Suprapubic skin (tissue), 4 donors: Measurements from ENCODE around the gene CRCP. TPM values are rescaled to one million over a fixed set of nuclear protein-coding genes. Genes with fewer than 3 reads are reported as not detected.
A peak's percentile ranks its signal among the peaks of the same experiment; 100 is the strongest.

Experiments used
- DNase-seq, 2 donors: peaks; one replicate each; pipeline ENCODE4 v3.0.0-alpha.2; 2019; ENCODE audit warnings: low spot score in 2 of 2
- H3K27ac ChIP-seq: fragments of 200-600 bp; sonication (generic); one replicate; pipeline ENCODE4 v1.5.1; 2019
- H3K27me3 ChIP-seq: fragments of 200-600 bp; sonication (generic); one replicate; pipeline ENCODE4 v1.5.1; 2019
- H3K36me3 ChIP-seq: fragments of 200-600 bp; sonication (generic); one replicate; pipeline ENCODE4 v1.5.1; 2019
- H3K4me1 ChIP-seq: fragments of 200-600 bp; sonication (generic); one replicate; pipeline ENCODE4 v1.5.1; 2019
- H3K4me3 ChIP-seq: fragments of 200-600 bp; sonication (generic); one replicate; pipeline ENCODE4 v1.5.1; 2019; ENCODE audit warnings: mild to moderate bottlenecking
- H3K9me3 ChIP-seq: fragments of 200-600 bp; sonication (generic); one replicate; pipeline ENCODE4 v1.5.1; 2019
- EP300 ChIP-seq: sonication (generic); formaldehyde crosslinking; IDR thresholded peaks from one replicate; pipeline ENCODE4 v1.6.1; 2017; ENCODE audit warnings: antibody characterized with exemption
- POLR2A ChIP-seq, 2 donors: fragments of 450-650 bp; IDR thresholded peaks; one replicate each; pipeline ENCODE4 v1.6.1; 2017; ENCODE audit warnings: antibody characterized with exemption in 2 of 2, mild to moderate bottlenecking in 2 of 2, moderate library complexity in 2 of 2
- POLR2AphosphoS5 ChIP-seq, 3 donors: sonication (generic); formaldehyde crosslinking; IDR thresholded peaks; one replicate each; pipeline ENCODE4 v1.6.1; 2017; ENCODE audit warnings: antibody characterized with exemption in 3 of 3
- WGBS: methylation state at CpG from one replicate; pipeline ENCODE4 v1.1.5; 2018; 5-methylcytosine and 5-hydroxymethylcytosine counted together
- total RNA-seq, 4 donors: library from RNA; depleted of rRNA; stranded (reverse); fragments of >200 nt; gene quantifications; one replicate each; pipeline ENCODE4 v1.1.0, GENCODE V29; 2016
- TF ChIP-seq, protein P1 (sequence below), 2 donors: fragments of 200-600 bp in 1 of 2; fragments of 450-650 bp in 1 of 2; sonication (generic) in 1 of 2; IDR thresholded peaks; one replicate each; pipeline ENCODE4 v1.5.1; 2016 to 2019; ENCODE audit warnings: antibody characterized with exemption in 2 of 2, mild to moderate bottlenecking in 1 of 2, moderate library complexity in 1 of 2

Gene CRCP
- total RNA-seq, 4 donors from 2014 or later = 33.8 to 67.2 (median 42.8) TPM

DNA sequence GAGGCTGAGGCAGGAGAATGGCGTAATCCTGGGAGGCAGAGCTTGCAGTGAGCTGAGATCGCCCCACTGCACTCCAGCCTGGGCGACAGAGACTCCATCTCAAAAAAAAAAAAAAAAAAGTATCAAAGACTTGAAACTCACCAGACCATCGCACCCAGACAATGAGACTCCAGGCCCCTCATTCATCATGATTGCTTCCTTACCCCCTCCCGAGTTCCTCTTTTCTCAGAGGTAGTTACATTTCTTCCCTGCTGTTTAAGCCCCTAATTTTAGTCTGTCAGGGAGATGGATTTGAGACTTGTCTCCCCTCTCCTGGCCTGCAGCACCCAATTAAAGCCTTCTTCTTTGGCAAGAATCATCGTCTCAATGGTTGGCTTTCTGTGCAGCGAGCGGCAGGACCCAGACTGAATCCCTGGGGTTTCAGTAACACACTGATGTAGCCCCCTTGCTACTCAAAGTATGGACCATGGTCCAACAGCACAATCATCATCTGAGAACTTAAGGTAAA is 71.1 kb downstream of the CRCP start:
- H3K4me3 ChIP-seq = no peak overlapping the region
- H3K36me3 ChIP-seq = no peaks in the 10 kb centered on the region
- WGBS = 93% methylated on average over 8 of the region's 8 CpGs
- TF ChIP-seq EP300 = no peak
- TF ChIP-seq, protein P1, sequence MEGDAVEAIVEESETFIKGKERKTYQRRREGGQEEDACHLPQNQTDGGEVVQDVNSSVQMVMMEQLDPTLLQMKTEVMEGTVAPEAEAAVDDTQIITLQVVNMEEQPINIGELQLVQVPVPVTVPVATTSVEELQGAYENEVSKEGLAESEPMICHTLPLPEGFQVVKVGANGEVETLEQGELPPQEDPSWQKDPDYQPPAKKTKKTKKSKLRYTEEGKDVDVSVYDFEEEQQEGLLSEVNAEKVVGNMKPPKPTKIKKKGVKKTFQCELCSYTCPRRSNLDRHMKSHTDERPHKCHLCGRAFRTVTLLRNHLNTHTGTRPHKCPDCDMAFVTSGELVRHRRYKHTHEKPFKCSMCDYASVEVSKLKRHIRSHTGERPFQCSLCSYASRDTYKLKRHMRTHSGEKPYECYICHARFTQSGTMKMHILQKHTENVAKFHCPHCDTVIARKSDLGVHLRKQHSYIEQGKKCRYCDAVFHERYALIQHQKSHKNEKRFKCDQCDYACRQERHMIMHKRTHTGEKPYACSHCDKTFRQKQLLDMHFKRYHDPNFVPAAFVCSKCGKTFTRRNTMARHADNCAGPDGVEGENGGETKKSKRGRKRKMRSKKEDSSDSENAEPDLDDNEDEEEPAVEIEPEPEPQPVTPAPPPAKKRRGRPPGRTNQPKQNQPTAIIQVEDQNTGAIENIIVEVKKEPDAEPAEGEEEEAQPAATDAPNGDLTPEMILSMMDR (IDR thresholded peaks at IDR 0.05) = no peak
- TF ChIP-seq POLR2AphosphoS5 (IDR thresholded peaks at IDR 0.05) = no peak
- TF ChIP-seq POLR2A (IDR thresholded peaks at IDR 0.05) = no peak
- no peaks in the 10 kb centered on the region for H3K9me3 ChIP-seq
- peaks cover 10% of the 10 kb centered on the region for H3K4me1 ChIP-seq
- no peak overlapping the region for H3K27ac ChIP-seq
- no peak for DNase-seq
- no peaks in the 10 kb centered on the region for H3K27me3 ChIP-seq

DNA sequence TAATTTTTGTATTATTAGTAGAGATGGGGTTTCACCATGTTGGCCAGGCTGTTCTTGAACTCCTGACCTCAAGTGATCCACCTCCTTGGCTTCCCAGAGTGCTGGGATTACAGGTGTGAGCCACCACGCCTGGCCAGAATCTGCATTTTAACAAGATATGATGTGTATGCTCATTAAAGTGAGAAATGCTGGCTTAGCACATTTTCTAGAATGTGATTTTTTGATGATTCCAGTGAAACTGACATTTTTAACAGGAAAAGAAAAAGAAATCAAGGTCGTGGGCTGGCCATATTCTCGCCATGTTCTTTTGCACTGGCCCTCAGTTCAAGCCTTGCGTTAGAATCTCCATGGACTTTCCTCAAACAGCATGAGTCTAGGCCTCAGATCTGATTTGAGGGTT is 72.3 kb downstream of the CRCP start:
- WGBS = 90% methylated on average over 4 of the region's 4 CpGs
- no peak overlapping the region for H3K4me3 ChIP-seq

DNA sequence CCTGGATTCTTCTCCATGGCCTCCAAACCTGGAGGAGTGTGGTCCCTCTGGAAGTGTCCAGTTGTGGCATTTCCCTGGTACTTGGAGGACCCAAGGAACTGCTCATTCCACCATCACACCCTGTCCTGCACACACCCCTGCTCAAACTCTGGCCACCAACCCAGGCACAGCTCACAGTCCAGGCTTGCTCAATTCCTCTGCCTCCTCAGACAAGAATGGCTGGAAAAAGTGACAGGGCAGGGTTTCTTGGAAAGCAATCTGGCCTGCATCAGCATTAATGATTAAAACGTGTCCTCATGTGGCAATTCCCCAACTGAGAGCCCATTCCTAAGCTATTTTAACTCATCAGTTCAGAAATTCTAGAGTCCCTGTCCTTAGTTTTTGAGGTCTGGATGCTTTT is 73.3 kb downstream of the CRCP start:
- no peaks in the 10 kb centered on the region for H3K36me3 ChIP-seq
- no peaks in the 10 kb centered on the region for H3K27me3 ChIP-seq
- no peak overlapping the region for H3K27ac ChIP-seq
- H3K4me3 ChIP-seq = no peak overlapping the region
- 6% methylated on average over 1 of the region's 1 CpG for WGBS
- TF ChIP-seq POLR2AphosphoS5 (IDR thresholded peaks at IDR 0.05) = peak in 2 of 3 donors; percentile 82 to 83
- no peak for TF ChIP-seq EP300
- peak; percentile 83 to 87 for DNase-seq
- H3K9me3 ChIP-seq = no peaks in the 10 kb centered on the region
- H3K4me1 ChIP-seq = peaks cover 10% of the 10 kb centered on the region

More for the DNA sequence above, 72.3 kb downstream of the CRCP start:
- TF ChIP-seq, protein P1 (IDR thresholded peaks at IDR 0.05) = no peak
- no peak for TF ChIP-seq EP300
- no peak for TF ChIP-seq POLR2AphosphoS5 (IDR thresholded peaks at IDR 0.05)
- no peak for TF ChIP-seq POLR2A (IDR thresholded peaks at IDR 0.05)
- H3K27ac ChIP-seq = no peak overlapping the region
- H3K4me1 ChIP-seq = peaks cover 10% of the 10 kb centered on the region
- H3K36me3 ChIP-seq = no peaks in the 10 kb centered on the region
- H3K27me3 ChIP-seq = no peaks in the 10 kb centered on the region
- DNase-seq = no peak
- H3K9me3 ChIP-seq = no peaks in the 10 kb centered on the region

DNA sequence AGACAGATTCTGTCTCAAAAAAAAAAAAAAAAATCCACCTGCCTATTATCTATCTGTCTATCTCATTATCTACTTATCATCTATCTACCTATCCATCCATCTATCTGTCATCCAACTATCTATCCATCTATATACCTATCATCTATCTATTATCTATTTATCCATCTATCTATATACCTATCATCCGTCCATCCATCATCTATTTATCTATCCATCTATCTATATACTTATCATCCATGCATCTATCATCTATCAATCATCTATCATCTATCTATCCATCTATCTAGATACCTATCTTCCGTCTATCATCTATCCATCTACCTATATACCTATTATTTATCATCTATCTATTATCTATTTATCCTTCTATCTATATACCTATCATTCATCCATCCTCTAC is 74.0 kb downstream of the CRCP start:
- no peak overlapping the region for H3K4me3 ChIP-seq
- no peaks in the 10 kb centered on the region for H3K27me3 ChIP-seq
- peaks cover 10% of the 10 kb centered on the region for H3K4me1 ChIP-seq
- no peak for DNase-seq
- no peaks in the 10 kb centered on the region for H3K36me3 ChIP-seq
- no peak overlapping the region for H3K27ac ChIP-seq
- WGBS = 90% methylated on average over 2 of the region's 2 CpGs
- TF ChIP-seq POLR2AphosphoS5 (IDR thresholded peaks at IDR 0.05) = no peak
- TF ChIP-seq, protein P1 (IDR thresholded peaks at IDR 0.05) = no peak
- TF ChIP-seq POLR2A (IDR thresholded peaks at IDR 0.05) = no peak
- TF ChIP-seq EP300 = no peak
- no peaks in the 10 kb centered on the region for H3K9me3 ChIP-seq

DNA sequence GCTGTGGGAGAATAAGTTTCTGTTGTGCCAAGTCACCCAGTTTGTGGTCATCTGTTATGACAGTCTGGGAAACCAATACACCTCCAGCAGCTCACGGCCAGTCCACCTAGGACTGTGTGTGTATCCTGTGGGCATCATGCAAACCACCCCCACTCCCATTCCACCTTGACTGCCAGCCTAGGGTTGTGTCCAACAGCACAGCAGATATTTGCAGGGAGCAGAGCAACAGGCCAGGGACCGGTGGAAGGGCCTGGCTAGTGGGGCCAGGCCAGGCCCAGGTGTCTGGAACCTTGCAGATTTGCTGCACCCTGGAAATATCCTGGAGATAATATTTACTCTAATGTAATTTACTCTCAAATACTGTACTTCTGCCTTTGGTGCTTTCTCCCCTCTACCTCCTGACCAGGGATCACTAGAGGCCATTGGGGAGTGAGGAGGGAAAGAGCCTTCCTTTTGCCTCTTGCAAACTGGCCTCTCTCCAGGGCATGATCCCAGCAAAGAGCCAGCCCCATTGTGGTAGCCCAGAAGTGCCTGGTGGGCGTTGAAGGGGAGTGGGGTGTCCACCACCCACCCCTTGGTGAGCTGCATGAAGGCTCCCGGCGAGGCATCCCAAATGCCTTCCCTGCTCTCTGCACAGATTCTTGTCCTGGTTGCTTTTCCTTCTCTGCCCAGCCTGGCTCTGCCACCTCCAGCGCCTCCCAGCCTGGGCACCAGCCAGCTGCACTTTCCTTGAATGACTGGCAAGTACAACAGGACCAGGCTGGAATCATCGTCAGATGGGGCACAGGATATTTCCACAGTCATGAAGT is 75.3 kb downstream of the CRCP start:
- no peak overlapping the region for H3K4me3 ChIP-seq
- H3K27me3 ChIP-seq = no peaks in the 10 kb centered on the region
- no peak overlapping the region for H3K27ac ChIP-seq
- TF ChIP-seq EP300 (no peak), POLR2A (IDR thresholded peaks at IDR 0.05) (no peak), POLR2AphosphoS5 (IDR thresholded peaks at IDR 0.05) (no peak)
- peaks cover 10% of the 10 kb centered on the region for H3K4me1 ChIP-seq
- WGBS = 61% methylated on average over 7 of the region's 7 CpGs
- no peaks in the 10 kb centered on the region for H3K36me3 ChIP-seq
- no peaks in the 10 kb centered on the region for H3K9me3 ChIP-seq
- no peak for DNase-seq

DNA sequence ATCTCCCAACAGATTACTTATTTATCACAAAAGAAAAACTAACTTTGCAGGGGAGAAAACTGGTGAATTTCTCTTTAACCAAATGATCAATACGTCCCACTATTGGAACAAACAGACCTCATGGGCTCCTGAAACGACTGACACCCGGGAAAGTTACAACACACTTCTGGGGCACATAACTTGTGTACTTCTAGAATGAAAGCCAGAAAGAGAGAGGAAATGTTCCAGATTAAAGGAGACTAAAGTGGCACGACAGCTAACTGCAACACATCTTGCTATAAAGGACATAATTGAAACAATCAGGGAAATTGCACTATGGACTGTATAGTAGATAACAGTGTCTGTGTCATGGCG is 75.8 kb downstream of the CRCP start:
- Histone ChIP-seq H3K36me3 (no peaks in the 10 kb centered on the region), H3K27ac (no peak overlapping the region), H3K4me3 (no peak overlapping the region), H3K4me1 (peaks cover 10% of the 10 kb centered on the region), H3K9me3 (no peaks in the 10 kb centered on the region), H3K27me3 (no peaks in the 10 kb centered on the region)
- TF ChIP-seq, protein P1 (IDR thresholded peaks at IDR 0.05) = no peak
- TF ChIP-seq EP300 (no peak), POLR2A (IDR thresholded peaks at IDR 0.05) (no peak)
- DNase-seq = no peak
- 56% methylated on average over 5 of the region's 5 CpGs for WGBS
